WTC11 (cell line): ENCODE measurements around the gene STRN3. TPM values are rescaled to one million over a fixed set of nuclear protein-coding genes. Genes with fewer than 3 reads are reported as not detected.
"Not testable (repeated sequence)": the region's sequence is repeated elsewhere in the genome, so short reads cannot be mapped to it uniquely, and the experiment has no call there.

Source experiments
- ATAC-seq: fragments of 200-7000 bp; cut with Tn5 transposase; 2 replicates; pipeline ENCODE4 v1.10.0; 2021; ENCODE audit warnings: mild to moderate bottlenecking, moderate library complexity
- CTCF ChIA-PET: fragments of 300-600 bp; sonication (Branson Sonifier 250); formaldehyde crosslinking; loops from one replicate; lab custom pipeline; 2021; ENCODE audit warnings: antibody characterized with exemption; lab: Charles Lee
- POLR2A ChIA-PET: fragments of 350-600 bp; sonication (Branson Sonifier 250); formaldehyde crosslinking; loops from one replicate; lab custom pipeline; 2021; ENCODE audit warnings: antibody characterized with exemption; lab: Charles Lee
- DNase-seq: peaks from one replicate; pipeline ENCODE4 v3.0.0; 2021; ENCODE audit warnings: low spot score
- H3K27ac Mint-ChIP-seq: 2 replicates; pipeline ENCODE4 v1.8.0; 2021; ENCODE audit warnings: mixed read lengths
- H3K27me3 Mint-ChIP-seq: 2 replicates; pipeline ENCODE4 v1.8.0; 2021; ENCODE audit warnings: low read depth, mild to moderate bottlenecking, moderate library complexity, mixed read lengths
- H3K36me3 Mint-ChIP-seq: 2 replicates; pipeline ENCODE4 v1.8.0; 2021; ENCODE audit warnings: mixed read lengths
- H3K4me1 Mint-ChIP-seq: 2 replicates; pipeline ENCODE4 v1.8.0; 2022; ENCODE audit warnings: mixed read lengths
- H3K4me3 Mint-ChIP-seq: 2 replicates; pipeline ENCODE4 v1.8.0; 2021; ENCODE audit warnings: mild to moderate bottlenecking, moderate library complexity, mixed read lengths
- H3K9me3 Mint-ChIP-seq: 2 replicates; pipeline ENCODE4 v1.8.0; 2021; ENCODE audit warnings: mixed read lengths
- EMX1 ChIP-seq: fragments of 250-450 bp; sonication (Bioruptor Pico); IDR thresholded peaks from 2 replicates; pipeline ENCODE4 v1.8.0; 2021; ENCODE audit warnings: mild to moderate bottlenecking
- FOXP1 ChIP-seq: sonication (generic); formaldehyde crosslinking; IDR thresholded peaks from 2 replicates; pipeline ENCODE4 v1.8.0; 2022; ENCODE audit warnings: missing genetic modification reagents, mild to moderate bottlenecking, moderate library complexity, borderline replicate concordance
- NFE2L1 ChIP-seq: sonication (generic); formaldehyde crosslinking; IDR thresholded peaks from 2 replicates; pipeline ENCODE4 v1.8.1; 2023; ENCODE audit warnings: missing genetic modification reagents
- PRRX2 ChIP-seq: fragments of 250-450 bp; sonication (Bioruptor Pico); IDR thresholded peaks from 2 replicates; pipeline ENCODE4 v1.8.0; 2021; ENCODE audit warnings: mild to moderate bottlenecking
- RORB ChIP-seq: fragments of 250-450 bp; sonication (Bioruptor Pico); IDR thresholded peaks from 2 replicates; pipeline ENCODE4 v1.9.0; 2021; ENCODE audit warnings: mild to moderate bottlenecking
- SMAD4 ChIP-seq: sonication (generic); formaldehyde crosslinking; IDR thresholded peaks from 2 replicates; pipeline ENCODE4 v1.8.0; 2022; ENCODE audit warnings: mild to moderate bottlenecking, missing genetic modification reagents
- ZNF121 ChIP-seq: sonication (generic); formaldehyde crosslinking; IDR thresholded peaks from 2 replicates; pipeline ENCODE4 v1.8.0; 2023; ENCODE audit warnings: missing genetic modification reagents
- ZNF232 ChIP-seq: sonication (generic); formaldehyde crosslinking; IDR thresholded peaks from 2 replicates; pipeline ENCODE4 v1.8.0; 2022; ENCODE audit warnings: mild to moderate bottlenecking, missing genetic modification reagents
- total RNA-seq: library from RNA; stranded (reverse); gene quantifications from 3 replicates; pipeline ENCODE4 v1.2.3, GENCODE V29; 2021
- TF ChIP-seq, protein P1 (sequence below): sonication (generic); formaldehyde crosslinking; conservative IDR thresholded peaks from 2 replicates; pipeline ENCODE4 v1.8.1; 2022; ENCODE audit warnings: mild to moderate bottlenecking, missing genetic modification reagents
- TF ChIP-seq, protein P2 (sequence below): fragments of 250-450 bp; sonication (Bioruptor Pico); IDR thresholded peaks from 2 replicates; pipeline ENCODE4 v1.9.0; 2021; ENCODE audit warnings: mild to moderate bottlenecking
- TF ChIP-seq, protein P3 (sequence below): sonication (generic); formaldehyde crosslinking; IDR thresholded peaks from 2 replicates; pipeline ENCODE4 v1.8.1; 2023; ENCODE audit warnings: mild to moderate bottlenecking, moderate library complexity, missing genetic modification reagents
- TF ChIP-seq, protein P4 (sequence below): fragments of 250-450 bp; sonication (Bioruptor Pico); IDR thresholded peaks from 2 replicates; pipeline ENCODE4 v2.1.2; 2022; ENCODE audit warnings: mild to moderate bottlenecking, moderate library complexity
- TF ChIP-seq, protein P5 (sequence below): sonication (generic); formaldehyde crosslinking; IDR thresholded peaks from 2 replicates; pipeline ENCODE4 v1.8.1; 2023; ENCODE audit warnings: mild to moderate bottlenecking, missing genetic modification reagents

Gene STRN3
- total RNA-seq, 1 experiment from 2014 or later, result 37.1 TPM

DNA sequence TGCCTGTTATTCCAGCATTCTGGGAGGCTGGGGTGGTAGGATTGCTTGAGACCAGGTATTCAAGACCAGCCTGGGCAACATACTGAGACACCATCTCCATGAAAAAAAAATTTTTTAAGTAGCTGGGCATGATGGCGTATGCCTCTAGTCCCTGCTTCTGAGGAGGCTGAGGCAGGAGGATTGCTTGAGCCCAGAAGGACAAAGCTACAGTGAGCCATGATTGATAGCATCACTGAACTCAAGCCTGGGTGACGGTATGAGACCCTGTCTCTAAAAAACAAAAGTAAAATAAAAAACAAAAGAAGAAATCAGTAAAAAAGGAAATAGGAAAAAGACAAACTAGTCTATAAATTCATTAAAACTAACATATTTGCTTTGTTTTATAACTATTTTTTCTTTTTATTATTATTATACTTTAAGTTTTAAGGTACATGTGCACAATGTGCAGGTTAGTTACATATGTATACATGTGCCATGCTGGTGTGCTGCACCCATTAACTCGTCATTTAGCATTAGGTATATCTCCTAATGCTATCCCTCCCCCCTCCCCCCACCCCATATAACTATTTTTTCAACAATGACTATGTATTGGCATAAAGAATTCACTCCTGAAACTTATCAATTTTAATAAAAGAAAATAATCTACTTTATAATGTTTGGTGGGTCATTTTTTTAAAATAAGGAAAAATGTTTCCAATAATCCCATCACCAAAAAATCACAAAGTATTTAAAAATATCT lies 16.2 kb downstream of the STRN3 start (continued):
- TF ChIP-seq, protein P1, sequence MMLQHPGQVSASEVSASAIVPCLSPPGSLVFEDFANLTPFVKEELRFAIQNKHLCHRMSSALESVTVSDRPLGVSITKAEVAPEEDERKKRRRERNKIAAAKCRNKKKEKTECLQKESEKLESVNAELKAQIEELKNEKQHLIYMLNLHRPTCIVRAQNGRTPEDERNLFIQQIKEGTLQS (CRISPR knock-in tag), result no peak
- TF ChIP-seq, protein P2, sequence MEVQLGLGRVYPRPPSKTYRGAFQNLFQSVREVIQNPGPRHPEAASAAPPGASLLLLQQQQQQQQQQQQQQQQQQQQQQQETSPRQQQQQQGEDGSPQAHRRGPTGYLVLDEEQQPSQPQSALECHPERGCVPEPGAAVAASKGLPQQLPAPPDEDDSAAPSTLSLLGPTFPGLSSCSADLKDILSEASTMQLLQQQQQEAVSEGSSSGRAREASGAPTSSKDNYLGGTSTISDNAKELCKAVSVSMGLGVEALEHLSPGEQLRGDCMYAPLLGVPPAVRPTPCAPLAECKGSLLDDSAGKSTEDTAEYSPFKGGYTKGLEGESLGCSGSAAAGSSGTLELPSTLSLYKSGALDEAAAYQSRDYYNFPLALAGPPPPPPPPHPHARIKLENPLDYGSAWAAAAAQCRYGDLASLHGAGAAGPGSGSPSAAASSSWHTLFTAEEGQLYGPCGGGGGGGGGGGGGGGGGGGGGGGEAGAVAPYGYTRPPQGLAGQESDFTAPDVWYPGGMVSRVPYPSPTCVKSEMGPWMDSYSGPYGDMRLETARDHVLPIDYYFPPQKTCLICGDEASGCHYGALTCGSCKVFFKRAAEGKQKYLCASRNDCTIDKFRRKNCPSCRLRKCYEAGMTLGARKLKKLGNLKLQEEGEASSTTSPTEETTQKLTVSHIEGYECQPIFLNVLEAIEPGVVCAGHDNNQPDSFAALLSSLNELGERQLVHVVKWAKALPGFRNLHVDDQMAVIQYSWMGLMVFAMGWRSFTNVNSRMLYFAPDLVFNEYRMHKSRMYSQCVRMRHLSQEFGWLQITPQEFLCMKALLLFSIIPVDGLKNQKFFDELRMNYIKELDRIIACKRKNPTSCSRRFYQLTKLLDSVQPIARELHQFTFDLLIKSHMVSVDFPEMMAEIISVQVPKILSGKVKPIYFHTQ (CRISPR knock-in tag), result no peak

DNA sequence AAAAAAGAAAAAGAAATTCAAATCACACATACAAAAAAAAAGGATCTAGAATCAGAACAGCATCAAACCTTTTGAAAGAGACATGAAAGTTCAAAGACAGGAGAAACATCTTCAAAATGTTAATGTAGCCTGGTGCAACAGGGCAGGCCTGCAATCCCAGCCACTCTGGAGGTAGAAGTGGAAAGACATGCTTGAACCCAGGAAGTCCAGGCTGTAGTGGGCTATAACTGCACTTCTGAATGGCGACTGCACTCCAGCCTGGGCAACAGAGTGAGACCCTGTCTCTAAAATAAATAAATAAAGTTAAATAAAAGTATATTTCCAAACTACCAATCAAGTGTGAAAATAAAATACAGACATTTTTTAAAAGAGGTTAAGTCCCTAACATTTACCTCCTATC lies 19.5 kb downstream of the STRN3 start:
- ATAC-seq, result no peak
- Mint-ChIP-seq H3K27ac (peak overlapping the region; percentile 47), H3K36me3 (peaks cover 17% of the 10 kb centered on the region), H3K4me1 (peaks cover 23% of the 10 kb centered on the region), H3K27me3 (no peaks in the 10 kb centered on the region), H3K9me3 (no peaks in the 10 kb centered on the region), H3K4me3 (no peak overlapping the region)
- POLR2A ChIA-PET, result interaction anchor here (2.1 kb wide), 1 partner anchor 19 kb away, joined by 12 read pairs; the partner anchor contains the start of genes AP4S1 and STRN3
- CTCF ChIA-PET, result no interaction called here
- DNase-seq, result no peak
- TF ChIP-seq PRRX2 (no peak), FOXP1 (CRISPR knock-in tag) (no peak), NFE2L1 (CRISPR knock-in tag) (no peak), ZNF121 (peak; percentile 51; the same call in 1 of the 2 replicates), SMAD4 (CRISPR knock-in tag) (no peak), RORB (CRISPR knock-in tag) (no peak), ZNF232 (no peak)
- TF ChIP-seq, protein P3, sequence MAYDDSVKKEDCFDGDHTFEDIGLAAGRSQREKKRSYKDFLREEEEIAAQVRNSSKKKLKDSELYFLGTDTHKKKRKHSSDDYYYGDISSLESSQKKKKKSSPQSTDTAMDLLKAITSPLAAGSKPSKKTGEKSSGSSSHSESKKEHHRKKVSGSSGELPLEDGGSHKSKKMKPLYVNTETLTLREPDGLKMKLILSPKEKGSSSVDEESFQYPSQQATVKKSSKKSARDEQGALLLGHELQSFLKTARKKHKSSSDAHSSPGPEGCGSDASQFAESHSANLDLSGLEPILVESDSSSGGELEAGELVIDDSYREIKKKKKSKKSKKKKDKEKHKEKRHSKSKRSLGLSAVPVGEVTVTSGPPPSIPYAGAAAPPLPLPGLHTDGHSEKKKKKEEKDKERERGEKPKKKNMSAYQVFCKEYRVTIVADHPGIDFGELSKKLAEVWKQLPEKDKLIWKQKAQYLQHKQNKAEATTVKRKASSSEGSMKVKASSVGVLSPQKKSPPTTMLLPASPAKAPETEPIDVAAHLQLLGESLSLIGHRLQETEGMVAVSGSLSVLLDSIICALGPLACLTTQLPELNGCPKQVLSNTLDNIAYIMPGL (CRISPR knock-in tag), result no peak
- TF ChIP-seq, protein P2 (CRISPR knock-in tag), result no peak

DNA sequence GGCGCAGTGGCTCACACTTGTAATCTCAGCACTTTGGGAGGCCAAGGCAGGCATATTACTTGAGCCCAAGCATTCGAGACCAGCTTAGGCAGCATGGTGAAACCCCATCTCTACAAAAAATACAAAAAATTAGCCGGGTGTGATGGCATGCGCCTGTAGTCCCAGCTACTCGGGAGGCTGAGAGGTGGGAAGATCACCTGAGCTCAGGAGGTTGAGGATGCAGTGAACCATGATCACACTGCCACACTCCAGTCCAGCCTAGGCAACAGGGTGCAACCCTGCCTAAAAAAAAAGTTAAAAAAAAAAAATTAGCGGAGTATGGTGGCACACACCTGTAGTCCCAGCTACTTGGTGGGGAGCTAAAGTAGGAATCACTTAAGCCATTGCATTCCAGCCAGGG lies 22.2 kb downstream of the STRN3 start:
- H3K27ac Mint-ChIP-seq, DNase-seq, H3K27me3 Mint-ChIP-seq, ATAC-seq, POLR2A ChIA-PET, H3K9me3 Mint-ChIP-seq, H3K4me3 Mint-ChIP-seq: not testable (repeated sequence)
- peaks cover 44% of the 10 kb centered on the region for H3K4me1 Mint-ChIP-seq
- CTCF ChIA-PET, result interaction anchor here (1.1 kb wide), 1 partner anchor 1069 kb away, joined by 3 read pairs; no protein-coding TSS in a partner anchor
- peaks cover 25% of the 10 kb centered on the region for H3K36me3 Mint-ChIP-seq

DNA sequence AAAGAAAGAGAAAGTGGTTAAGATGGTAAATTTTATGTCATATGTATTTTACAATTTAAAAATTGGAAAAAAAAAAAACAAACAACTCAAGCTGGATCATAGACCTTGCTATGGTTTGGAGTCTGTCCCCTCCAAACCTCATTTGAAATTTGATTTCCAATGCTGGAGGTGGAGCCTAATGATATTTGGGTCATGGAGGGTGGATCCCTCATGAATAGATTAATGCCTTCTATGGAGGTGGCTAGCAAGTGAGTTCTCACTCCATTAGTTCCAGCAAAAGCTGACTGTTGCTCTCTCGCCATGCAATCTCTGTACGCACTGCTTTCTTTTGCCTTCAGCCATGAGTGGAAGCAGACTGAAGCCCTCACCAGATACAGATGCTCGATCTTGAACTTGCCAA lies 22.9 kb downstream of the STRN3 start:
- H3K9me3 Mint-ChIP-seq, result peaks cover 16% of the 10 kb centered on the region
- no peak overlapping the region for H3K4me3 Mint-ChIP-seq
- CTCF ChIA-PET, result interaction anchor here (1.1 kb wide), 1 partner anchor 1070 kb away, joined by 3 read pairs; no protein-coding TSS in a partner anchor
- no peak for DNase-seq
- POLR2A ChIA-PET, result interaction anchor here (1.3 kb wide), 1 partner anchor 23 kb away, joined by 8 read pairs; no protein-coding TSS in a partner anchor
- H3K36me3 Mint-ChIP-seq, result peaks cover 31% of the 10 kb centered on the region
- peaks cover 49% of the 10 kb centered on the region for H3K4me1 Mint-ChIP-seq
- H3K27ac Mint-ChIP-seq, result peak overlapping the region; percentile 78
- no peak for ATAC-seq
- H3K27me3 Mint-ChIP-seq, result no peaks in the 10 kb centered on the region
- TF ChIP-seq, protein P4, sequence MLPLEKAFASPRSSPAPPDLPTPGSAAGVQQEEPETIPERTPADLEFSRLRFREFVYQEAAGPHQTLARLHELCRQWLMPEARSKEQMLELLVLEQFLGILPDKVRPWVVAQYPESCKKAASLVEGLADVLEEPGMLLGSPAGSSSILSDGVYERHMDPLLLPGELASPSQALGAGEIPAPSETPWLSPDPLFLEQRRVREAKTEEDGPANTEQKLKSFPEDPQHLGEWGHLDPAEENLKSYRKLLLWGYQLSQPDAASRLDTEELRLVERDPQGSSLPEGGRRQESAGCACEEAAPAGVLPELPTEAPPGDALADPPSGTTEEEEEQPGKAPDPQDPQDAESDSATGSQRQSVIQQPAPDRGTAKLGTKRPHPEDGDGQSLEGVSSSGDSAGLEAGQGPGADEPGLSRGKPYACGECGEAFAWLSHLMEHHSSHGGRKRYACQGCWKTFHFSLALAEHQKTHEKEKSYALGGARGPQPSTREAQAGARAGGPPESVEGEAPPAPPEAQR (CRISPR knock-in tag), result no peak
- TF ChIP-seq, protein P5, sequence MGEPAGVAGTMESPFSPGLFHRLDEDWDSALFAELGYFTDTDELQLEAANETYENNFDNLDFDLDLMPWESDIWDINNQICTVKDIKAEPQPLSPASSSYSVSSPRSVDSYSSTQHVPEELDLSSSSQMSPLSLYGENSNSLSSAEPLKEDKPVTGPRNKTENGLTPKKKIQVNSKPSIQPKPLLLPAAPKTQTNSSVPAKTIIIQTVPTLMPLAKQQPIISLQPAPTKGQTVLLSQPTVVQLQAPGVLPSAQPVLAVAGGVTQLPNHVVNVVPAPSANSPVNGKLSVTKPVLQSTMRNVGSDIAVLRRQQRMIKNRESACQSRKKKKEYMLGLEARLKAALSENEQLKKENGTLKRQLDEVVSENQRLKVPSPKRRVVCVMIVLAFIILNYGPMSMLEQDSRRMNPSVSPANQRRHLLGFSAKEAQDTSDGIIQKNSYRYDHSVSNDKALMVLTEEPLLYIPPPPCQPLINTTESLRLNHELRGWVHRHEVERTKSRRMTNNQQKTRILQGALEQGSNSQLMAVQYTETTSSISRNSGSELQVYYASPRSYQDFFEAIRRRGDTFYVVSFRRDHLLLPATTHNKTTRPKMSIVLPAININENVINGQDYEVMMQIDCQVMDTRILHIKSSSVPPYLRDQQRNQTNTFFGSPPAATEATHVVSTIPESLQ (CRISPR knock-in tag), result no peak
- no peak for TF ChIP-seq EMX1 (CRISPR knock-in tag)
